ENCODE measurements around the gene ZRSR2.

Gene ZRSR2

GRCh38 chrX:15853586-15854079 is 63.3 kb downstream of the ZRSR2 start:
- no peak for DNase-seq (ENCODE audit: low read depth in 2 of 2)

- DNase-seq (ENCODE audit: low read depth in 2 of 2) = no peak
Observed at GRCh38 chrX:15854080-15854655, 63.9 kb downstream of the ZRSR2 start.

- peak; percentile 77 to 82 for DNase-seq (ENCODE audit: low read depth in 2 of 2)
Observed at GRCh38 chrX:15854712-15855567, 64.7 kb downstream of the ZRSR2 start, which contains the start of gene AP1S2. Gene AP1S2 (minus strand): TSS chrX:15854813. CDS start chrX:15852524, 2,289 bp downstream.

GRCh38 chrX:15855568-15856221 is 65.4 kb downstream of the ZRSR2 start:
- no peak for DNase-seq (ENCODE audit: low read depth in 2 of 2)

- DNase-seq (ENCODE audit: low read depth in 2 of 2) = no peak
Observed at GRCh38 chrX:15856222-15856587, 65.9 kb downstream of the ZRSR2 start.

GRCh38 chrX:15856636-15857035 is 66.4 kb downstream of the ZRSR2 start:
- no peak for DNase-seq (ENCODE audit: low read depth in 2 of 2)

GRCh38 chrX:15858051-15858450 is 67.8 kb downstream of the ZRSR2 start:
- DNase-seq (ENCODE audit: low read depth in 2 of 2) = no peak

GRCh38 chrX:15860921-15861320 is 70.6 kb downstream of the ZRSR2 start:
- no peak for DNase-seq (ENCODE audit: low read depth in 2 of 2)

GRCh38 chrX:15864023-15864422 is 73.7 kb downstream of the ZRSR2 start:
- no peak for DNase-seq (ENCODE audit: low read depth in 2 of 2)

- no peak for DNase-seq (ENCODE audit: low read depth in 2 of 2)
Observed at GRCh38 chrX:15864629-15865028, 74.3 kb downstream of the ZRSR2 start.

- DNase-seq (ENCODE audit: low read depth in 2 of 2) = no peak
Observed at GRCh38 chrX:15866147-15866546, 75.9 kb downstream of the ZRSR2 start.

- no peak for DNase-seq (ENCODE audit: low read depth in 2 of 2)
Observed at GRCh38 chrX:15869695-15870094, 79.4 kb downstream of the ZRSR2 start.

GRCh38 chrX:15870310-15870709 is 80.0 kb downstream of the ZRSR2 start:
- no peak for DNase-seq (ENCODE audit: low read depth in 2 of 2)

Measured in stimulated activated CD4-positive, alpha-beta T cell treated with anti-CD3 and anti-CD28 coated beads, Interleukin-12 subunit alpha, Interleukin-12 subunit beta, amount 100 ng/mL, for 24 hours (primary cell).